ENCODE measurements around the gene LMO7. TPM values are rescaled to one million over a fixed set of nuclear protein-coding genes. Genes with fewer than 3 reads are reported as not detected.

LMO7 gene
- total RNA-seq, 4 donors from 2014 or later = 75.2 to 127 (median 87.0) TPM

GRCh38 chr13:75749407-75749806 lies 113.3 kb downstream of the LMO7 start:
- WGBS = 22% methylated on average over 4 of the region's 4 CpGs
- no peak for TF ChIP-seq CTCF (IDR thresholded peaks at IDR 0.05)
- no peak for TF ChIP-seq POLR2AphosphoS5 (IDR thresholded peaks at IDR 0.05)
- no peak for TF ChIP-seq EP300 (IDR thresholded peaks at IDR 0.05)
- no peak overlapping the region for H3K27ac ChIP-seq
- no peak for DNase-seq (ENCODE audit: low spot score in 2 of 2)
- H3K36me3 ChIP-seq = no peaks in the 10 kb centered on the region
- H3K4me3 ChIP-seq = no peak overlapping the region
- peaks cover 5% of the 10 kb centered on the region for H3K9me3 ChIP-seq
- H3K27me3 ChIP-seq = no peaks in the 10 kb centered on the region
- H3K4me1 ChIP-seq = peaks cover 8% of the 10 kb centered on the region

DNA sequence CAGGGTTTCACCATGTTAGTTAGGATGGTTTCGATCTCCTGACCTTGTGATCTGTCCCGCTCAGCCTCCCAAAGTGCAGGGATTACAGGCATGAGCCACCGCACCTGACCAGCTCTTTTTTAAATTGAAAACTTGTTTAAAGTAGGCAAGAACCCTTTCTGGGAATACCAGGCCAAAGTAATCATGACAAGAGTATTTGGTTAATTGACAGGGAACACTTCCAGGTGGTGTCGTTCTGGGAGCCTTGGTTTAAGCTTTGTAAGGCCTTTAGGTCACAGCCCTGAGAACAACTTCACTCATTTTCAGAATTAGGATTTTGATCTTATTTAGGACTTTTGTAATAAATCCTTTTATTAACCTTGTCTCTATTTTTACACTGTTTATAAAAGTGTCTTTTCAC lies 115.2 kb downstream of the LMO7 start:
- H3K4me3 ChIP-seq = no peak overlapping the region
- H3K36me3 ChIP-seq = no peaks in the 10 kb centered on the region
- no peak for TF ChIP-seq POLR2A (IDR thresholded peaks at IDR 0.05)
- no peak for TF ChIP-seq POLR2AphosphoS5 (IDR thresholded peaks at IDR 0.05)
- no peak for TF ChIP-seq CTCF (IDR thresholded peaks at IDR 0.05)
- no peak for TF ChIP-seq EP300 (IDR thresholded peaks at IDR 0.05)
- no peak overlapping the region for H3K27ac ChIP-seq
- peaks cover 8% of the 10 kb centered on the region for H3K4me1 ChIP-seq
- no peaks in the 10 kb centered on the region for H3K9me3 ChIP-seq
- 81% methylated on average over 4 of the region's 4 CpGs for WGBS
- DNase-seq (ENCODE audit: low spot score in 2 of 2) = no peak
- no peaks in the 10 kb centered on the region for H3K27me3 ChIP-seq

DNA sequence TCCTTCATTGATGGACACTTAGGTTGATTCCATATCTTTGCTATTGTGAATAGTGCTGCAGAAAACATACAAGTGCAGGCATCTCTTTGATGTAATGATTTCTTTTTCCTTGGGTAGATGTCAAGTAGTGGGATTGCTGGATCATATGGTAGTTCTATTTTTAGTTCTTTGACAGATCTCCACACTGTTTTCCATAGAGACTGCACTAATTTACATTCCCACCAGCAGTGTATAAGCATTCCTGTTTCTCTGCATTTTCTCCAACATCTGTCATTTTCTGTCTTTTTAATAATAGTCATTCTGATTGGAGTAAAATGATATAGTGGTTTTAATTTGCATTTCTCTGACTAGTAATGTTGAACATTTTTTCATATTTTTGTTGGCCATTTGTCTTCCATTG lies 116.7 kb downstream of the LMO7 start:
- H3K9me3 ChIP-seq = no peaks in the 10 kb centered on the region
- H3K4me1 ChIP-seq = peaks cover 8% of the 10 kb centered on the region
- DNase-seq (ENCODE audit: low spot score in 2 of 2) = no peak
- no peaks in the 10 kb centered on the region for H3K27me3 ChIP-seq
- H3K27ac ChIP-seq = no peak overlapping the region
- H3K36me3 ChIP-seq = no peaks in the 10 kb centered on the region
- no peak for TF ChIP-seq EP300 (IDR thresholded peaks at IDR 0.05)
- no peak overlapping the region for H3K4me3 ChIP-seq

DNA sequence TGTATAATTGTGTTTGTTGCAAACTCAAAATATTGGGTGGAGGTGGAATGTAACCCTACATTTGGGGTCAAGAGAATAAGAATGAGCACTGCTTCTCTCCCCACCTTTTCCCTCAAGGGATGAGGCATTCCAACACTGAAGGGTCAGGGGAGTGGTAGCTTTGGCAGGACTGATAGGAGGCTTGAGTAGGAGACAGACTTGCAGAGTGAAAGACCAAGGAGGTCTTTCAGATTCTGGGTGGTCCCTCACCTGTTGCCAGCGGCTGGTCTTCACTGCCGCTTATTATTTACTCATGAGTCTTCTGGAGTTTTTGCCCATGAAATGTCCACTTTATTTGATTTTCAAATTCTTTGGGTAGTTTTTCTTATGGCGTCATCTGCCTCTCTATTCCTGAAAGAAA lies 118.8 kb downstream of the LMO7 start:
- 100% methylated on average over 3 of the region's 3 CpGs for WGBS
- Histone ChIP-seq H3K9me3 (no peaks in the 10 kb centered on the region), H3K27ac (no peak overlapping the region), H3K36me3 (no peaks in the 10 kb centered on the region), H3K27me3 (no peaks in the 10 kb centered on the region), H3K4me1 (peaks cover 8% of the 10 kb centered on the region), H3K4me3 (no peak overlapping the region)
- DNase-seq (ENCODE audit: low spot score in 2 of 2) = no peak
- no peak for TF ChIP-seq POLR2A (IDR thresholded peaks at IDR 0.05)
- TF ChIP-seq EP300 (IDR thresholded peaks at IDR 0.05) = no peak
- TF ChIP-seq POLR2AphosphoS5 (IDR thresholded peaks at IDR 0.05) = no peak
- TF ChIP-seq CTCF (IDR thresholded peaks at IDR 0.05) = no peak

- no peak for TF ChIP-seq POLR2AphosphoS5 (IDR thresholded peaks at IDR 0.05)
- no peak for TF ChIP-seq CTCF (IDR thresholded peaks at IDR 0.05)
- TF ChIP-seq POLR2A (IDR thresholded peaks at IDR 0.05) = no peak
- TF ChIP-seq EP300 (IDR thresholded peaks at IDR 0.05) = no peak
- H3K4me1 ChIP-seq = peaks cover 27% of the 10 kb centered on the region
- no peak overlapping the region for H3K27ac ChIP-seq
- no peak for DNase-seq (ENCODE audit: low spot score in 2 of 2)
- no peaks in the 10 kb centered on the region for H3K36me3 ChIP-seq
- no peaks in the 10 kb centered on the region for H3K27me3 ChIP-seq
- H3K9me3 ChIP-seq = no peaks in the 10 kb centered on the region
- H3K4me3 ChIP-seq = no peak overlapping the region
These were observed 121.2 kb downstream of the LMO7 start for GRCh38 chr13:75757336-75757735.

DNA sequence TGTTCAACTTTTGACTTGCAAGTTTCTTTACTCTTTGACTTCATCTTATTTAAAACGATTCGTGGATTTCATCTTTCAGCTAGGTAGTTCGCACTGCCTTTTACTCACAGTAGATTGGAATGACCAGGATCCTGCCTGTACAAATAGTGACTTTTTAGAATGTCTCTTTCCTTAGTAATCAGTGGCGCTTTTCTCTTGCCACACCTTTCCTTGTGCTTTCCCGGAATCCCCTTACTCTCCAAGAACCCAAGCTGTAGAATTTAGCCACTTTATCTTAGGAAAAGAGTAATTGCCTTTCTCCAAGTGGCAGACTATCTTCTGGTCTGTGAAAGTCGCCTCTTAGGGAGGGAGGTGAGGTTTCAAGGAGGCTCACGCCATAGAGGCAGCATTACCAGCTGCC lies 123.4 kb downstream of the LMO7 start:
- Histone ChIP-seq H3K36me3 (no peaks in the 10 kb centered on the region), H3K4me1 (peaks cover 40% of the 10 kb centered on the region), H3K27me3 (no peaks in the 10 kb centered on the region), H3K27ac (no peak overlapping the region), H3K4me3 (no peak overlapping the region), H3K9me3 (no peaks in the 10 kb centered on the region)
- no peak for TF ChIP-seq POLR2A (IDR thresholded peaks at IDR 0.05)
- 96% methylated on average over 7 of the region's 7 CpGs for WGBS
- DNase-seq (ENCODE audit: low spot score in 2 of 2) = no peak
